CD14-positive monocyte (primary cell): ENCODE results near the gene GLIPR1. TPM values are rescaled to one million over a fixed set of nuclear protein-coding genes. Genes with fewer than 3 reads are reported as not detected.
"Not testable (repeated sequence)": the region's sequence is repeated elsewhere in the genome, so short reads cannot be mapped to it uniquely, and the experiment has no call there.

Experiments
- DNase-seq, 3 donors: peaks; one replicate each; pipeline ENCODE4 v3.0.0-alpha.2; 2011 to 2022
- H2AFZ ChIP-seq: 2 replicates; pipeline ENCODE4 v1.6.0; 2012; ENCODE audit warnings: mild to moderate bottlenecking, low read depth, low read length, inconsistent platforms; ENCODE audit not compliant: insufficient read depth, poor library complexity, severe bottlenecking
- H3K27ac ChIP-seq, 2 donors: 1 replicate in 1 of 2; 2 replicates in 1 of 2; pipeline ENCODE4 v1.5.1; 2012 to 2013; ENCODE audit warnings: low read length in 2 of 2, control low read depth in 1 of 2, inconsistent platforms in 1 of 2, low read depth in 1 of 2, mild to moderate bottlenecking in 1 of 2
- H3K27me3 ChIP-seq, 2 donors: one replicate each; pipeline versions ENCODE4 v1.6.0 to v1.6.1; 2011 to 2013; ENCODE audit warnings: low read length in 2 of 2; ENCODE audit not compliant: control insufficient read depth in 2 of 2, insufficient read depth in 2 of 2
- H3K36me3 ChIP-seq, 2 donors: replicated peaks in 1 of 2; 1 replicate in 1 of 2; 2 replicates in 1 of 2; pipeline versions ENCODE4 v1.5.1 to v1.6.1; 2012 to 2013; ENCODE audit warnings: low read length in 2 of 2, control low read depth in 1 of 2, inconsistent platforms in 1 of 2, mild to moderate bottlenecking in 1 of 2; ENCODE audit not compliant: insufficient read depth in 2 of 2, control insufficient read depth in 1 of 2
- H3K4me1 ChIP-seq, 2 donors: 1 replicate in 1 of 2; 2 replicates in 1 of 2; pipeline versions ENCODE4 v1.5.1 to v1.6.1; 2012 to 2013; ENCODE audit warnings: low read length in 2 of 2, control low read depth in 1 of 2, inconsistent platforms in 1 of 2, mild to moderate bottlenecking in 1 of 2, moderate library complexity in 1 of 2; ENCODE audit not compliant: insufficient read depth in 2 of 2, control insufficient read depth in 1 of 2
- H3K4me2 ChIP-seq: replicated peaks from 2 replicates; pipeline ENCODE3; 2012; ENCODE audit warnings: low read length, moderate library complexity, mild to moderate bottlenecking; ENCODE audit not compliant: poor library complexity, severe bottlenecking; ENCODE audit errors: extremely low read depth
- H3K4me3 ChIP-seq, 3 experiments: fragments of 200-600 bp in 1 of 3; sonication (generic) in 1 of 3; replicated peaks in 1 of 3; 1 replicate in 2 of 3; 2 replicates in 1 of 3; pipeline ENCODE4 v1.5.1; 2011 to 2013; ENCODE audit warnings: low read length in 3 of 3, mild to moderate bottlenecking in 3 of 3, control low read depth in 2 of 3, low read depth in 2 of 3, inconsistent platforms in 1 of 3, moderate library complexity in 1 of 3
- H3K79me2 ChIP-seq: 2 replicates; pipeline ENCODE4 v1.6.0; 2012; ENCODE audit warnings: mild to moderate bottlenecking, control low read depth, inconsistent platforms, low read length, moderate library complexity; ENCODE audit not compliant: insufficient read depth
- H3K9ac ChIP-seq: 2 replicates; pipeline ENCODE4 v1.6.0; 2017; ENCODE audit warnings: low read length, mild to moderate bottlenecking; ENCODE audit not compliant: insufficient read depth, poor library complexity, severe bottlenecking
- H3K9me3 ChIP-seq, 2 donors: replicated peaks in 1 of 2; 1 replicate in 1 of 2; 2 replicates in 1 of 2; pipeline versions ENCODE4 v1.5.1 to v1.6.1; 2012 to 2013; ENCODE audit warnings: low read length in 2 of 2, control low read depth in 1 of 2; ENCODE audit not compliant: control insufficient read depth in 1 of 2, insufficient read depth in 1 of 2
- H4K20me1 ChIP-seq: 2 replicates; pipeline ENCODE4 v1.6.0; 2012; ENCODE audit warnings: mild to moderate bottlenecking, low read length, control low read depth, moderate library complexity; ENCODE audit not compliant: insufficient read depth
- H3K27ac Mint-ChIP-seq, 7 donors: one replicate each; pipeline ENCODE4 v1.8.0; 2020; ENCODE audit warnings: mild to moderate bottlenecking in 7 of 7, mixed read lengths in 7 of 7, moderate library complexity in 6 of 7, inconsistent platforms in 2 of 7
- H3K27me3 Mint-ChIP-seq, 3 donors: one replicate each; pipeline ENCODE4 v1.8.0; 2021 to 2022; ENCODE audit warnings: low read depth in 3 of 3, mild to moderate bottlenecking in 3 of 3, mixed read lengths in 3 of 3, moderate library complexity in 3 of 3, inconsistent platforms in 1 of 3
- H3K36me3 Mint-ChIP-seq, 2 donors: one replicate each; pipeline ENCODE4 v1.8.0; 2020; ENCODE audit warnings: mixed read lengths in 2 of 2, inconsistent platforms in 1 of 2, mild to moderate bottlenecking in 1 of 2
- H3K4me1 Mint-ChIP-seq: one replicate; pipeline ENCODE4 v1.8.0; 2020; ENCODE audit warnings: mild to moderate bottlenecking, mixed read lengths
- H3K4me3 Mint-ChIP-seq, 2 donors: one replicate each; pipeline ENCODE4 v1.8.0; 2020; ENCODE audit warnings: mild to moderate bottlenecking in 2 of 2, mixed read lengths in 2 of 2, moderate library complexity in 1 of 2
- H3K9me3 Mint-ChIP-seq, 7 donors: one replicate each; pipeline ENCODE4 v1.8.0; 2020 to 2022; ENCODE audit warnings: mixed read lengths in 7 of 7, mild to moderate bottlenecking in 6 of 7, moderate library complexity in 6 of 7, inconsistent platforms in 2 of 7
- CTCF ChIP-seq: fragments of 200-600 bp; IDR thresholded peaks from one replicate; pipeline ENCODE4 v1.8.0; 2022; ENCODE audit warnings: antibody characterized with exemption, mild to moderate bottlenecking
- WGBS: methylation state at CpG from one replicate; pipeline ENCODE4 v1.1.5; 2013; ENCODE audit warnings: missing lambda C conversion rate; ENCODE audit not compliant: insufficient coverage; 5-methylcytosine and 5-hydroxymethylcytosine counted together
- intact Hi-C, 2 donors: fragments of 100-400 bp; cut with micrococcal nuclease; formaldehyde crosslinking; loops; one replicate each; pipeline versions ENCODE4 v1.15.0 to v1.15.1; 2023
- polyA plus RNA-seq, 3 donors: library from polyadenylated mRNA; depleted of rRNA in 1 of 3; unstranded in 2 of 3; stranded (reverse) in 1 of 3; fragments of 300-500 nt in 2 of 3; fragments of >200 nt in 1 of 3; fragmentation: Illumina TruSeq in 2 of 3; gene quantifications; 1 replicate in 2 of 3; 2 replicates in 1 of 3; pipeline ENCODE4 v1.2.3, GENCODE V29; 2012 to 2021

Gene GLIPR1
- polyA plus RNA-seq, 3 donors, result 200 to 794 (median 687) TPM

DNA sequence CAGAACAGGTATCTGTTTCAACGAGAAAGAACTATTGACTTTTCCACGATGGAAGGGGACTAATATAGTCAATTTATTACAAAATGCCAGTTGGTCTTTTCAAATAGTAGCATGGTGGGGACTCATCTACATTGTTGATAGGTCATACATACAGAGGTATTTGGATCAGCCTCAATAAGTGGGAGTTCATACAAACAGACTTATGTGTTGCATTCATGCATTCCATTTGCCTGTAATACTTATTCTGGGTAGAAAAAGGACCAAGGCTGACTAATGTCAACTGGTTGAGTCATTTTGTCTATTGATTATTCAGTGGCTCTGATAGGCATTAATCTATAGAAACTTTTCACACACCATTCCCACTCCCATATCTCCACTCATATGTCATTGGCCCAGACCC, 41.5 kb upstream of the GLIPR1 start:
- Histone ChIP-seq H3K79me2 (no peaks in the 10 kb centered on the region), H3K4me3 (no peak overlapping the region), H3K9me3 (peaks cover 0 to 4% of the 10 kb centered on the region in 2 donors), H4K20me1 (no peaks in the 10 kb centered on the region), H2AFZ (no peak overlapping the region), H3K4me2 (no peak overlapping the region), H3K27ac (no peak overlapping the region), H3K9ac (no peak overlapping the region), H3K4me1 (peaks cover 10 to 14% of the 10 kb centered on the region in 2 donors), H3K27me3 (no peaks in the 10 kb centered on the region), H3K36me3 (no peaks in the 10 kb centered on the region)
- TF ChIP-seq CTCF, result no peak
- Mint-ChIP-seq H3K4me3 (no peak overlapping the region), H3K4me1 (peaks cover 22% of the 10 kb centered on the region), H3K27me3 (peaks cover 0 to 3% (median 0%) of the 10 kb centered on the region in 3 donors), H3K27ac (no peak overlapping the region), H3K9me3 (peaks cover 2 to 11% (median 7%) of the 10 kb centered on the region in 7 donors), H3K36me3 (no peaks in the 10 kb centered on the region)
- DNase-seq, result no peak
- 92% methylated on average over 2 of the region's 2 CpGs for WGBS
- intact Hi-C loops, result loop anchor here in 1 of 2 donors (5.0 kb wide), 1 partner anchor 33 kb away; no protein-coding TSS in a partner anchor

GRCh38 chr12:75439930-75440329, 40.6 kb upstream of the GLIPR1 start:
- Histone ChIP-seq H2AFZ (no peak overlapping the region), H3K4me2 (no peak overlapping the region), H3K36me3 (no peaks in the 10 kb centered on the region), H3K9me3 (peaks cover 0 to 4% of the 10 kb centered on the region in 2 donors), H3K27me3 (no peaks in the 10 kb centered on the region), H3K4me1 (peaks cover 18 to 23% of the 10 kb centered on the region in 2 donors), H3K9ac (no peak overlapping the region), H3K27ac (no peak overlapping the region), H3K4me3 (no peak overlapping the region), H4K20me1 (no peaks in the 10 kb centered on the region), H3K79me2 (no peaks in the 10 kb centered on the region)
- Mint-ChIP-seq H3K36me3 (no peaks in the 10 kb centered on the region), H3K27ac (no peak overlapping the region), H3K4me3 (no peak overlapping the region), H3K4me1 (peaks cover 31% of the 10 kb centered on the region), H3K27me3 (peaks cover 0 to 2% (median 0%) of the 10 kb centered on the region in 3 donors), H3K9me3 (peaks cover 2 to 10% (median 7%) of the 10 kb centered on the region in 7 donors)
- no peak for TF ChIP-seq CTCF
- no peak for DNase-seq
- intact Hi-C loops, result loop anchor here (5.0 kb wide), 2 partner anchors 32 to 47 kb away; no protein-coding TSS in a partner anchor

- peaks cover 25 to 36% of the 10 kb centered on the region in 2 donors for H3K4me1 ChIP-seq
- not testable (repeated sequence) for H3K9me3 Mint-ChIP-seq, DNase-seq, H3K4me3 ChIP-seq, H2AFZ ChIP-seq, H3K9ac ChIP-seq, H3K36me3 ChIP-seq, H3K4me2 ChIP-seq, H3K9me3 ChIP-seq, H3K27me3 ChIP-seq, H3K27ac Mint-ChIP-seq, H3K36me3 Mint-ChIP-seq, H3K27ac ChIP-seq, H3K4me3 Mint-ChIP-seq, H3K79me2 ChIP-seq, H3K27me3 Mint-ChIP-seq, H4K20me1 ChIP-seq
- peaks cover 43% of the 10 kb centered on the region for H3K4me1 Mint-ChIP-seq
- WGBS, result 66% methylated on average over 4 of the region's 4 CpGs
- intact Hi-C loops, result loop anchor here in 1 of 2 donors (5.0 kb wide), 1 partner anchor 45 kb away; no protein-coding TSS in a partner anchor
Observed at GRCh38 chr12:75441687-75442449, 38.7 kb upstream of the GLIPR1 start.
